SK-N-MC (cell line): ENCODE data around the gene GNG13.

ENCODE experiments used
- EZH2 ChIP-seq: fragments of 200-600 bp; sonication (generic); IDR thresholded peaks from one replicate; pipeline ENCODE4 v1.6.1; 2017; ENCODE audit warnings: antibody characterized with exemption
- FOXP2 ChIP-seq: optimal IDR thresholded peaks from 2 replicates; pipeline ENCODE3; 2011; ENCODE audit warnings: mild to moderate bottlenecking, moderate library complexity; ENCODE audit not compliant: insufficient read depth; ENCODE audit errors: extremely low read length, control extremely low read depth
- POLR2AphosphoS5 ChIP-seq: IDR thresholded peaks from 2 replicates; pipeline ENCODE4 v1.6.1; 2012; ENCODE audit warnings: mild to moderate bottlenecking, low read depth, low read length, borderline replicate concordance

- no peak for TF ChIP-seq EZH2
- TF ChIP-seq FOXP2, result no peak
- no peak for TF ChIP-seq POLR2AphosphoS5
Measured at GRCh38 chr16:765488-765865, 35.1 kb downstream of the GNG13 start.
